HCT116 (cell line): ENCODE measurements around the gene LASP1. TPM values are rescaled to one million over a fixed set of nuclear protein-coding genes. Genes with fewer than 3 reads are reported as not detected.

Source experiments
- microRNA-seq: library from miRNA; unstranded; fragments of <30 nt; microRNA quantifications from one replicate; pipeline ENCODE4, GENCODE V29; 2016; ENCODE audit warnings: borderline number of aligned reads
- total RNA-seq: library from RNA; stranded (reverse); gene quantifications from one replicate; pipeline ENCODE4 v1.2.1, GENCODE V29; 2021; ENCODE audit not compliant: unreplicated experiment

LASP1 gene
- total RNA-seq, 1 experiment from 2014 or later, result 149 TPM

Small RNA genes within 50 kb of the gene (microRNA-seq; reads per million reads assigned to microRNA genes)
- gene MIR4727 (1.2 reads per million), gene MIR6779 (not detected)

Other genes starting within 250 kb of the LASP1 start
- 37.9 TPM for gene EPOP, start 195.1 kb upstream of the LASP1 start, total RNA-seq
- 110 TPM for gene MLLT6, start 164.8 kb upstream of the LASP1 start, total RNA-seq
- gene CISD3, start 139.7 kb upstream of the LASP1 start, total RNA-seq, result 50.2 TPM
- gene PCGF2, start 121.7 kb upstream of the LASP1 start, total RNA-seq, result 64.6 TPM
- 346 TPM for gene PSMB3, start 117.3 kb upstream of the LASP1 start, total RNA-seq
- gene PIP4K2B, start 70.5 kb upstream of the LASP1 start, total RNA-seq, result 40.3 TPM
- gene CWC25, start 44.7 kb upstream of the LASP1 start, total RNA-seq, result 23.9 TPM
- gene RPL23, start 16.3 kb upstream of the LASP1 start, total RNA-seq, result 1,631 TPM
- gene FBXO47, start 97.3 kb downstream of the LASP1 start, total RNA-seq, result not detected